Erythroblast (primary cell): ENCODE results near the gene ID2.
A peak's percentile ranks its signal among the peaks of the same experiment; 100 is the strongest.

Experiments
- GATA1 ChIP-seq: IDR thresholded peaks from 2 replicates; pipeline ENCODE4 v1.6.1; 2011; ENCODE audit warnings: low read depth, mild to moderate bottlenecking, control low read depth, low read length, moderate library complexity
- POLR2A ChIP-seq: IDR thresholded peaks from 2 replicates; pipeline ENCODE4 v1.6.1; 2011; ENCODE audit warnings: mild to moderate bottlenecking, low read length

GRCh38 chr2:8684878-8685696 is 3.2 kb downstream of the ID2 start:
- peak; percentile 95 for TF ChIP-seq POLR2A
- no peak for TF ChIP-seq GATA1
